ENCODE results near the gene PKDREJ. TPM values are rescaled to one million over a fixed set of nuclear protein-coding genes. Genes with fewer than 3 reads are reported as not detected.

Gene PKDREJ
- total RNA-seq, 1 experiment from 2014 or later, result not detected

- Histone ChIP-seq H3K27me3 (ENCODE audit: insufficient read depth, low read length) (no peaks in the 10 kb centered on the region), H3K9me3 (ENCODE audit: control insufficient read depth in 1 of 2, insufficient read depth in 1 of 2, low read depth in 1 of 2, low read length in 2 of 2) (no peaks in the 10 kb centered on the region), H3K4me1 (ENCODE audit: control insufficient read depth in 1 of 2, insufficient read depth in 2 of 2, low read length in 2 of 2) (no peaks in the 10 kb centered on the region), H3K4me2 (ENCODE audit: low read length) (no peak overlapping the region), H3K27ac (ENCODE audit: low read depth, low read length) (no peak overlapping the region), H3K4me3 (replicated peaks in 1 of 2; ENCODE audit: low read depth in 1 of 2, low read length in 2 of 2) (no peak overlapping the region), H2AFZ (ENCODE audit: low read depth, low read length, poor library complexity, severe bottlenecking) (no peak overlapping the region), H3K9me2 (ENCODE audit: insufficient read depth) (no peaks in the 10 kb centered on the region), H3K36me3 (ENCODE audit: control insufficient read depth in 1 of 2, insufficient read depth in 2 of 2, low read length in 2 of 2) (0 out of 4 replicates have a peak, but pooled peaks cover 0 to 2% of the 10 kb centered on the region in 2 experiments), H3K79me2 (ENCODE audit: insufficient read depth, low read length) (no peaks in the 10 kb centered on the region), H3K9ac (ENCODE audit: low read length) (no peak overlapping the region), H4K20me1 (ENCODE audit: insufficient read depth) (no peaks in the 10 kb centered on the region)
- intact Hi-C loops (cut with micrococcal nuclease), result loop anchor here (10.0 kb wide), 1 partner anchor 87 kb away; the partner anchor contains the start of gene PPARA
- DNase-seq (ENCODE audit: low read depth, low spot score), result no peak
- ATAC-seq, result no peak
- POLR2A ChIA-PET, result no interaction called here
- RAD21 ChIA-PET (ENCODE audit: low non-redundant PET in 1 of 2, low total read pairs in 2 of 2, uncharacterized antibody in 2 of 2, unreplicated experiment in 2 of 2), result no interaction called here
- TF ChIP-seq TCF7L2 (IDR thresholded peaks at IDR 0.05; ENCODE audit: borderline replicate concordance, extremely low read depth, insufficient read depth, insufficient read length) (no peak), YY1 (IDR thresholded peaks at IDR 0.05; ENCODE audit: extremely low read depth, insufficient replicate concordance, low read depth, low read length) (no peak), MAX (IDR thresholded peaks at IDR 0.05) (no peak), SP1 (IDR thresholded peaks at IDR 0.05; ENCODE audit: low read depth) (no peak), ATF3 (IDR thresholded peaks at IDR 0.05) (no peak), POLR2A (IDR thresholded peaks at IDR 0.05; ENCODE audit: borderline replicate concordance, extremely low read depth, insufficient read depth, insufficient read length) (no peak), EGR1 (IDR thresholded peaks at IDR 0.05; ENCODE audit: low read depth) (no peak), RAD21 (IDR thresholded peaks at IDR 0.05; ENCODE audit: low read depth) (no peak)
- CTCF ChIA-PET, result no interaction called here
- BruUV-seq (replicated peaks), result no TSS peak
Observed at GRCh38 chr22:46241396-46242007, 21.6 kb downstream of the PKDREJ start.

GRCh38 chr22:46240907-46241306 lies 22.2 kb downstream of the PKDREJ start:
- no peaks in the 10 kb centered on the region for H4K20me1 ChIP-seq (ENCODE audit: insufficient read depth)
- H3K27me3 ChIP-seq (ENCODE audit: insufficient read depth, low read length), result no peaks in the 10 kb centered on the region
- H3K9me2 ChIP-seq (ENCODE audit: insufficient read depth), result no peaks in the 10 kb centered on the region
- intact Hi-C loops (cut with micrococcal nuclease), result loop anchor here (10.0 kb wide), 1 partner anchor 86 kb away; the partner anchor contains the start of gene PPARA
- BruUV-seq (replicated peaks), result no TSS peak
- TF ChIP-seq RAD21 (IDR thresholded peaks at IDR 0.05; ENCODE audit: low read depth) (no peak), ZBTB33 (IDR thresholded peaks at IDR 0.05; ENCODE audit: extremely low read depth, insufficient replicate concordance, low read length) (no peak), FOSL1 (IDR thresholded peaks at IDR 0.05; ENCODE audit: low read depth) (no peak), CTCF (IDR thresholded peaks at IDR 0.05 in 2 of 3, conservative IDR thresholded peaks at IDR 0.05 in 1 of 3; ENCODE audit: borderline replicate concordance in 1 of 3, insufficient read depth in 1 of 3, low read depth in 2 of 3, low read length in 2 of 3) (no peak), ZFX (IDR thresholded peaks at IDR 0.05) (no peak), EGR1 (IDR thresholded peaks at IDR 0.05; ENCODE audit: low read depth) (no peak), SRF (IDR thresholded peaks at IDR 0.05; ENCODE audit: low read depth) (no peak), YY1 (IDR thresholded peaks at IDR 0.05; ENCODE audit: extremely low read depth, insufficient replicate concordance, low read depth, low read length) (no peak)
- H3K36me3 ChIP-seq (ENCODE audit: control insufficient read depth in 1 of 2, insufficient read depth in 2 of 2, low read length in 2 of 2), result 0 out of 4 replicates have a peak, but pooled peaks cover 0 to 2% of the 10 kb centered on the region in 2 experiments
- H3K9ac ChIP-seq (ENCODE audit: low read length), result no peak overlapping the region
- H3K79me2 ChIP-seq (ENCODE audit: insufficient read depth, low read length), result no peaks in the 10 kb centered on the region
- no peaks in the 10 kb centered on the region for H3K4me1 ChIP-seq (ENCODE audit: control insufficient read depth in 1 of 2, insufficient read depth in 2 of 2, low read length in 2 of 2)
- ATAC-seq, result no peak
- H3K9me3 ChIP-seq (ENCODE audit: control insufficient read depth in 1 of 2, insufficient read depth in 1 of 2, low read depth in 1 of 2, low read length in 2 of 2), result no peaks in the 10 kb centered on the region
- ChIA-PET POLR2A (no interaction called here), RAD21 (ENCODE audit: low non-redundant PET in 1 of 2, low total read pairs in 2 of 2, uncharacterized antibody in 2 of 2, unreplicated experiment in 2 of 2) (no interaction called here), CTCF (no interaction called here)
- DNase-seq (ENCODE audit: low read depth, low spot score), result no peak
- no peak overlapping the region for H2AFZ ChIP-seq (ENCODE audit: low read depth, low read length, poor library complexity, severe bottlenecking)
- no peak overlapping the region for H3K4me3 ChIP-seq (replicated peaks in 1 of 2; ENCODE audit: low read depth in 1 of 2, low read length in 2 of 2)
- H3K27ac ChIP-seq (ENCODE audit: low read depth, low read length), result no peak overlapping the region
- H3K4me2 ChIP-seq (ENCODE audit: low read length), result no peak overlapping the region
